ENCODE results near the gene SLC25A38.

SLC25A38 gene

DNA sequence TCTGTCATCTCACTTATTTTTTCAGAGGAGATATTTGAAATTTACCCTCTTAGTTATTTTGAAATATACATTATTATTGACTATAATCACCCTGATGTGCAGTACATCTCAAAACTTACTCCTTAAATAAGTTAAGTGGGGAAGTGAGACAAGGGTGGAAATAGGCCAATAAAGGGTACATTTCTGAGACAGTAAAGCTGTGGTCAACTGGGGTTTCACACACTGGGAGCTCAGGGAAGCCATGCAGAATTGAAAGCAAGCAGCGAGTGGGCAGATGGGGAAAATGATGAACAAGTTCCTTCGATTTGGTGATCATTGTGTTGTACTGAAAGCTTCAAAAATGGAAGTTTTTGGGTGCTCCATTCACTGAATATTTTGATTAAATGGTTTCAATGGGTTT, 62.8 kb downstream of the SLC25A38 start:
- TF ChIP-seq, protein P1, sequence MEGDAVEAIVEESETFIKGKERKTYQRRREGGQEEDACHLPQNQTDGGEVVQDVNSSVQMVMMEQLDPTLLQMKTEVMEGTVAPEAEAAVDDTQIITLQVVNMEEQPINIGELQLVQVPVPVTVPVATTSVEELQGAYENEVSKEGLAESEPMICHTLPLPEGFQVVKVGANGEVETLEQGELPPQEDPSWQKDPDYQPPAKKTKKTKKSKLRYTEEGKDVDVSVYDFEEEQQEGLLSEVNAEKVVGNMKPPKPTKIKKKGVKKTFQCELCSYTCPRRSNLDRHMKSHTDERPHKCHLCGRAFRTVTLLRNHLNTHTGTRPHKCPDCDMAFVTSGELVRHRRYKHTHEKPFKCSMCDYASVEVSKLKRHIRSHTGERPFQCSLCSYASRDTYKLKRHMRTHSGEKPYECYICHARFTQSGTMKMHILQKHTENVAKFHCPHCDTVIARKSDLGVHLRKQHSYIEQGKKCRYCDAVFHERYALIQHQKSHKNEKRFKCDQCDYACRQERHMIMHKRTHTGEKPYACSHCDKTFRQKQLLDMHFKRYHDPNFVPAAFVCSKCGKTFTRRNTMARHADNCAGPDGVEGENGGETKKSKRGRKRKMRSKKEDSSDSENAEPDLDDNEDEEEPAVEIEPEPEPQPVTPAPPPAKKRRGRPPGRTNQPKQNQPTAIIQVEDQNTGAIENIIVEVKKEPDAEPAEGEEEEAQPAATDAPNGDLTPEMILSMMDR (conservative IDR thresholded peaks at IDR 0.05) = no peak
- TF ChIP-seq ZFX (IDR thresholded peaks at IDR 0.05) = no peak
- no peak overlapping the region for H3K27ac ChIP-seq

DNA sequence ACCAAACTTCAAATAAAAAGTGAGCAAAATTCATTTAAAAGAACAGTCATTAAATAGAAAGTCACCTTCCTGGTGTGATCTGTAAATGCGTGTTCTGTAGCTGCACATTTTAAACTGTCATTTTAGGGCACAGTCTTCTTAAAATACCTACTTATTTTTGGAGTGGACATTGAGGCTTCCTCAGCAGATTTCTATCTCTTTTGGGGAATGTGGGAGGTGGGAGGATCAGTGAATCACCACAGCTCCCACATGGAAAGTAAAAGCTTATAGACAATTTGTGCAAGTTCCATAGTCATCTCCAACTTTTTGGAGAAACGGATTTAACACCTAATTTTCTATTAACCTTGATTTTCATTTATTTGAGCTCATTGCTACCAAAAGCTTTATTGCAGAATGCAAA, 63.3 kb downstream of the SLC25A38 start:
- no peak overlapping the region for H3K27ac ChIP-seq
- no peak for TF ChIP-seq ZFX (IDR thresholded peaks at IDR 0.05)
- TF ChIP-seq, protein P1 (conservative IDR thresholded peaks at IDR 0.05) = no peak

All from C4-2B (cell line).